ENCODE data around the gene PSD2. TPM values are rescaled to one million over a fixed set of nuclear protein-coding genes. Genes with fewer than 3 reads are reported as not detected.

PSD2 gene
- total RNA-seq, 1 donor from 2014 or later = not detected

GRCh38 chr5:139893873-139894272 is 98.3 kb downstream of the PSD2 start:
- no peak for TF ChIP-seq CTCF (conservative IDR thresholded peaks at IDR 0.05; ENCODE audit: low read depth, low read length)
- no peak overlapping the region for H3K4me3 ChIP-seq (ENCODE audit: low read depth, low read length)
- DNase-seq (ENCODE audit: low read depth) = no peak

Other genes with a start within 250 kb of the PSD2 start
- gene UBE2D2, start 234.5 kb upstream of the PSD2 start, total RNA-seq = 159 and 205 TPM in 2 replicates
- gene CXXC5, start 147.5 kb upstream of the PSD2 start, total RNA-seq = 45.0 and 56.4 TPM in 2 replicates
- gene NRG2, start 247.5 kb downstream of the PSD2 start, total RNA-seq = 0.43 and 1.5 TPM in 2 replicates